Retinal pigment epithelial cell (primary cell): ENCODE results near the gene COL6A2.

Experiments used
- DNase-seq: peaks from one replicate; pipeline ENCODE4 v3.0.0-alpha.2; 2010; ENCODE audit warnings: low read depth
- H3K4me3 ChIP-seq: 2 replicates; pipeline ENCODE4 v1.5.1; 2011; ENCODE audit warnings: mild to moderate bottlenecking, low read length, control low read depth, moderate library complexity
- TF ChIP-seq, protein P1 (sequence below): conservative IDR thresholded peaks from 2 replicates; pipeline ENCODE4 v1.5.1; 2011; ENCODE audit warnings: low read depth, low read length, control low read depth, inconsistent platforms

Gene COL6A2

DNA sequence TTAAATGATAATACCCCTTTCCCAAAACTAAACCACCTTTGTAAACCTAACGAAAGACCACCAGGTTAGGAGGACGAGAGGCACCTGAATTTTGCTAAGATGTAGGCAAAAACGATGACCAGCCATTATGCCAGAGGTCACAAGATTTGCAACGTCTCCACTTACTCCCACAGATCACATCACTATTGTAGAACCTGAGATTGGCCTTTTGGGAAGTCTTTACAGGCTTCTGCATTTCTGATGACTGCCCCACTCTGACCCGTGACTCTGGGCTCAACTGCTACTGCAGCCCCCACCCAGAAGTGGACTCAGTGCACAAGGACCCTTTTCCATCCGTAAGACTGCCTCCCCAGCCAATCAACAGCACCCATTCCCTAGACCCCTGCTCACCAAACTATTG, 36.4 kb upstream of the COL6A2 start:
- no peak for DNase-seq
- TF ChIP-seq, protein P1, sequence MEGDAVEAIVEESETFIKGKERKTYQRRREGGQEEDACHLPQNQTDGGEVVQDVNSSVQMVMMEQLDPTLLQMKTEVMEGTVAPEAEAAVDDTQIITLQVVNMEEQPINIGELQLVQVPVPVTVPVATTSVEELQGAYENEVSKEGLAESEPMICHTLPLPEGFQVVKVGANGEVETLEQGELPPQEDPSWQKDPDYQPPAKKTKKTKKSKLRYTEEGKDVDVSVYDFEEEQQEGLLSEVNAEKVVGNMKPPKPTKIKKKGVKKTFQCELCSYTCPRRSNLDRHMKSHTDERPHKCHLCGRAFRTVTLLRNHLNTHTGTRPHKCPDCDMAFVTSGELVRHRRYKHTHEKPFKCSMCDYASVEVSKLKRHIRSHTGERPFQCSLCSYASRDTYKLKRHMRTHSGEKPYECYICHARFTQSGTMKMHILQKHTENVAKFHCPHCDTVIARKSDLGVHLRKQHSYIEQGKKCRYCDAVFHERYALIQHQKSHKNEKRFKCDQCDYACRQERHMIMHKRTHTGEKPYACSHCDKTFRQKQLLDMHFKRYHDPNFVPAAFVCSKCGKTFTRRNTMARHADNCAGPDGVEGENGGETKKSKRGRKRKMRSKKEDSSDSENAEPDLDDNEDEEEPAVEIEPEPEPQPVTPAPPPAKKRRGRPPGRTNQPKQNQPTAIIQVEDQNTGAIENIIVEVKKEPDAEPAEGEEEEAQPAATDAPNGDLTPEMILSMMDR = no peak
- no peak overlapping the region for H3K4me3 ChIP-seq

DNA sequence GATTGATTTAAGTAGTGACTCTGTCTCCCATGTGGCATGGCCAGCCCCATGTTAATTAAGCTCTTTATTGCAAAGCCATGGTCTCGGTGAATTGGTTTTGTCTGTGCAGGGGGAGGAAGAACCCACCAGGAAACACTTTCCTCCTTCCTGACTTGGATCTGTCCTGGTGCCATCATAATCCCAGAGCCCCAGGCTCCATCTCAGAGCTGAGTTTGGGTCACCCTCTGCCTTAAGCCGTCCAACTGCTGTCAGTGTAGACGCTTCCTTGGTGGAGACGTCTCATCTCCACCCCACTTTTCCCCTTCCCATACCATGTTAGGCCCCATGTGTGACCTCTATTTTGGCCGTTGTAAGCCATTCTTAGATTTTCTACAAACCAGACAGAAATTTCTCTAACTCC, 36.0 kb upstream of the COL6A2 start:
- no peak for DNase-seq
- TF ChIP-seq, protein P1 = no peak
- no peak overlapping the region for H3K4me3 ChIP-seq

DNA sequence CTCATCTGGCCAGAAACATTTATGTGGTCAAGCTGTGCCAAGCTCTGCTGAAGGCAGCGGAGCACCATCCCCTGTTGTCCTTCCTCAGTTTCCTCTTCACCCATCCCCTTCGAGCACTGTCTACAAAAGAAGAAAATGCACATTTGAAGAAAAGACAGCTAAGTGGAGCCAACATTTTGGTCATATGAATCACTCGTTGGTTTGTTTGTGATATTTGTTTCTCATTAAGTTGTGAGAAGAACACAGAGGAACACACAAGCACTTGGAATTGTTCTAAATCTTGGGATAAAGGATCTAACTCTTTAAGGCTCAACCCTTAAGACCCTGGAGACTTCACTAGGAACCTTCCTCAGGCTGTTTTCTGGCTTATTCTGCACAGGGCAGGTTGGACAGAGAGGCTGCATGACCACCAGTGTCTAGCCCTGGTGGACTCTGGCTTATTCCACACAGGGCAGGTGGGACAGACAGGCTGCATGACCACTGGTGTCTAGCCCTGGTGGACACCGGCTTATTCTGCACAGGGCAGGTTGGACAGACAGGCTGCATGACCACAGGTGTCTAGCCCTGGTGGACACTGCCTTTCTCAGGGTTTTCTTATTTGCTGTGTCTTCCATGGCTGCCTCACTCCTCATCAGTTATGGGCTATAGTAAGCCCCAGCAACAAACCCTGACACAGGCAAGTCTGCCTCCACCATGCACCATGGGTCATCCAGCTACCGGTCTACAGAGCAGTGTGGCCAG, 35.3 kb upstream of the COL6A2 start:
- no peak for DNase-seq
- TF ChIP-seq, protein P1 = no peak
- no peak overlapping the region for H3K4me3 ChIP-seq

GRCh38 chr21:46063227-46063626, 34.7 kb upstream of the COL6A2 start:
- DNase-seq = no peak
- TF ChIP-seq, protein P1 = no peak
- H3K4me3 ChIP-seq = no peak overlapping the region

DNA sequence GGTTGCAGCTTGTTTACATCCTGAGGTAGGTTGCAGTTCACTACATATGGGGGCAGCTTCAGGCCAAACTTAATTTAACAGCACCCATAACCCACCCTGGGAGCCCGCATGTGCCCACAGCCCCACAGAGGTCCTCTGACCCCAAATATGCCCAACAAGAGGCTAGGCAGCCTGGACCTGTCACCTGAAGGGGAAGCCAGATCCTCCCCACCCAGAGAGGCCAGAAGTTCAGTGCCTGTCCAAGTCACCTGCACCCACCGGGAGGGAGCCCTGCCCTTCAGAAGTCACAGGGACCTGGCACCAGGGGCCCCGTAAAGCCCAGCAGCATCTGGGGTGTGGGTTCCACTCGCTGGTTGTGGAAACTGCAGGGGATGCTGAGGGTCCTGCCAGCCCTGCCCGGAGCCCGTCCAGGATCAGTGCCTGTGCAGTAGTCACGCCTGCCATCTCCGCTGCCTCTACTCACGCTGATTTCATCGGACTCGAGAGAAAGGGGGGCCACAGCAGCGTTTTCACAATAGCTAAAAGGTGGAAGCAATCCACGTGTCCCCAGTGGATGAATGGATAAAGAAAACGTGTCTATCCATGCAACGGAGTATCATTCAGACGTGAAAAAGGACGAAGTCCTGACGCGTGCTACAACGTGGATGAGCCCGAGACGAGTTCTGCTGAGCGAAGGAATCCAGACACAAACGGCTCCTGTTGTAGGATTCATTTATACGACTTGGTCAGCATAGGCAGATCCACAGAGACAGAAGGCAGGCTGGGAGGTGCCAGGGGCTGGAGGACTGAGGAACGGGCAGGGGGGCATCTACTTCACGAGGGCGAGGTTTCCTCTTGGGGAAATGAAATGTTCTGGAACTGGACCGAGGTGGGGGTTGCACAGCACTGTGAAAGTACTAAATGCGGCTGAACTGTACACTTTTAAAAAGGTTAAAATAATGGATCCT, 33.9 kb upstream of the COL6A2 start:
- no peak for DNase-seq

GRCh38 chr21:46064870-46065214, 33.1 kb upstream of the COL6A2 start:
- TF ChIP-seq, protein P1 = no peak
- no peak for DNase-seq
- H3K4me3 ChIP-seq = no peak overlapping the region

More for the DNA sequence above, 33.9 kb upstream of the COL6A2 start:
- no peak overlapping the region for H3K4me3 ChIP-seq
- TF ChIP-seq, protein P1 = no peak
